Liver (tissue), 9 donors: Measurements from ENCODE around the gene HEBP2. TPM values are rescaled to one million over a fixed set of nuclear protein-coding genes. Genes with fewer than 3 reads are reported as not detected.

ENCODE experiments used
- DNase-seq: peaks from one replicate; pipeline ENCODE4 v3.0.0-alpha.2; 2017; ENCODE audit warnings: low spot score
- H3K27ac ChIP-seq, 2 donors: one replicate each; pipeline ENCODE4 v1.7.0; 2013; ENCODE audit warnings: inconsistent platforms in 2 of 2, low read length in 2 of 2, control low read depth in 1 of 2, low read depth in 1 of 2, mild to moderate bottlenecking in 1 of 2
- H3K27me3 ChIP-seq, 4 donors: one replicate each; pipeline versions ENCODE4 v1.6.1 to v1.7.0; 2013; ENCODE audit warnings: low read length in 3 of 4, inconsistent platforms in 1 of 4, mild to moderate bottlenecking in 1 of 4, moderate library complexity in 1 of 4; ENCODE audit not compliant: control insufficient read depth in 4 of 4, insufficient read depth in 4 of 4
- H3K36me3 ChIP-seq, 4 donors: one replicate each; pipeline versions ENCODE4 v1.6.1 to v1.7.0; 2013; ENCODE audit warnings: low read length in 3 of 4, mild to moderate bottlenecking in 3 of 4, low read depth in 1 of 4, moderate library complexity in 1 of 4; ENCODE audit not compliant: control insufficient read depth in 4 of 4, insufficient read depth in 3 of 4
- H3K4me1 ChIP-seq, 4 donors: one replicate each; pipeline versions ENCODE4 v1.6.1 to v1.7.0; 2013; ENCODE audit warnings: low read length in 3 of 4, mild to moderate bottlenecking in 3 of 4, moderate library complexity in 1 of 4; ENCODE audit not compliant: control insufficient read depth in 4 of 4, insufficient read depth in 4 of 4
- H3K4me3 ChIP-seq, 3 donors: one replicate each; pipeline versions ENCODE4 v1.6.1 to v1.7.0; 2013; ENCODE audit warnings: low read length in 3 of 3, control low read depth in 1 of 3, low read depth in 1 of 3, mild to moderate bottlenecking in 1 of 3
- H3K9ac ChIP-seq, 2 donors: one replicate each; pipeline ENCODE4 v1.7.0; 2013; ENCODE audit warnings: low read length in 2 of 2, mild to moderate bottlenecking in 2 of 2, moderate library complexity in 2 of 2, control low read depth in 1 of 2, low read depth in 1 of 2
- H3K9me3 ChIP-seq, 4 donors: one replicate each; pipeline versions ENCODE4 v1.6.1 to v1.7.0; 2013; ENCODE audit warnings: low read length in 3 of 4; ENCODE audit not compliant: control insufficient read depth in 4 of 4
- ATF3 ChIP-seq: IDR thresholded peaks from 2 replicates; pipeline ENCODE4 v1.6.1; 2016; ENCODE audit warnings: antibody characterized with exemption
- CTCF ChIP-seq: fragments of 150-350 bp; IDR thresholded peaks from 2 replicates; pipeline ENCODE4 v1.5.1; 2017; ENCODE audit warnings: improper control_type of control experiment, low read depth, low read length; ENCODE audit not compliant: missing input control
- EGR1 ChIP-seq, 2 donors: IDR thresholded peaks; 2 replicates each; pipeline ENCODE4 v1.6.1; 2016 to 2018; ENCODE audit warnings: antibody characterized with exemption in 2 of 2, low read depth in 2 of 2
- FOXA1 ChIP-seq: IDR thresholded peaks from 2 replicates; pipeline ENCODE4 v1.6.1; 2016; ENCODE audit warnings: antibody characterized with exemption
- FOXA2 ChIP-seq: IDR thresholded peaks from 2 replicates; pipeline ENCODE4 v1.6.1; 2016; ENCODE audit warnings: antibody characterized with exemption
- GABPA ChIP-seq, 2 donors: IDR thresholded peaks in 1 of 2; conservative IDR thresholded peaks in 1 of 2; 2 replicates each; pipeline ENCODE4 v1.6.1; 2016; ENCODE audit warnings: antibody characterized with exemption in 2 of 2, mild to moderate bottlenecking in 1 of 2, moderate library complexity in 1 of 2
- HNF4A ChIP-seq, 2 donors: conservative IDR thresholded peaks; 2 replicates each; pipeline ENCODE4 v1.6.1; 2016; ENCODE audit warnings: antibody characterized with exemption in 2 of 2, mild to moderate bottlenecking in 2 of 2
- HNF4G ChIP-seq: IDR thresholded peaks from 2 replicates; pipeline ENCODE4 v1.6.1; 2016; ENCODE audit warnings: antibody characterized with exemption
- JUND ChIP-seq, 2 donors: IDR thresholded peaks; 2 replicates each; pipeline ENCODE4 v1.6.1; 2016; ENCODE audit warnings: antibody characterized with exemption in 2 of 2
- MAX ChIP-seq: IDR thresholded peaks from 2 replicates; pipeline ENCODE4 v1.6.1; 2016; ENCODE audit warnings: antibody characterized with exemption
- NR2F2 ChIP-seq: IDR thresholded peaks from 2 replicates; pipeline ENCODE4 v1.6.1; 2016; ENCODE audit warnings: antibody characterized with exemption
- RAD21 ChIP-seq, 2 donors: IDR thresholded peaks; 2 replicates each; pipeline ENCODE4 v1.6.1; 2016; ENCODE audit warnings: antibody characterized with exemption in 2 of 2, mild to moderate bottlenecking in 2 of 2
- REST ChIP-seq: IDR thresholded peaks from 2 replicates; pipeline ENCODE4 v1.6.1; 2016; ENCODE audit warnings: antibody characterized with exemption, mild to moderate bottlenecking
- RXRA ChIP-seq, 2 donors: IDR thresholded peaks; 2 replicates each; pipeline ENCODE4 v1.6.1; 2017 to 2018; ENCODE audit warnings: antibody characterized with exemption in 2 of 2, mild to moderate bottlenecking in 1 of 2
- SP1 ChIP-seq: IDR thresholded peaks from 2 replicates; pipeline ENCODE4 v1.6.1; 2018; ENCODE audit warnings: antibody characterized with exemption, mild to moderate bottlenecking
- TAF1 ChIP-seq: conservative IDR thresholded peaks from 2 replicates; pipeline ENCODE4 v1.6.1; 2016; ENCODE audit warnings: antibody characterized with exemption, mild to moderate bottlenecking
- YY1 ChIP-seq: IDR thresholded peaks from 2 replicates; pipeline ENCODE4 v1.6.1; 2016; ENCODE audit warnings: antibody characterized with exemption, mild to moderate bottlenecking
- ZBTB33 ChIP-seq: IDR thresholded peaks from 2 replicates; pipeline ENCODE4 v1.6.1; 2016; ENCODE audit warnings: antibody characterized with exemption
- WGBS: extraction: QIAGEN DNeasy Blood & Tissue Kit; methylation state at CpG from one replicate; pipeline ENCODE4 v1.1.7; 2013; 5-methylcytosine and 5-hydroxymethylcytosine counted together
- polyA plus RNA-seq, 2 donors: library from polyadenylated mRNA; stranded (reverse) in 1 of 2; unstranded in 1 of 2; fragments of 200-250 nt in 1 of 2; fragments of >200 nt in 1 of 2; fragmentation: Nextera tagmentation in 1 of 2; extraction: Ambion mirVana in 1 of 2; gene quantifications; one replicate each; pipeline versions ENCODE4 v1.2.1 to v1.2.3, GENCODE V29; 2013 to 2015
- total RNA-seq, 2 donors: library from RNA; depleted of rRNA; stranded (reverse); fragments of >200 nt; gene quantifications; one replicate each; pipeline ENCODE4 v1.2.3, GENCODE V29; 2014
- donor health status: healthy.
- donor health status: healthy.
- donor health status: healthy.
- donor health status: healthy.
- donor health status: healthy.

The HEBP2 gene
- total and polyA plus RNA-seq, 4 donors = 5.6 to 58.0 (median 16.8) TPM

- no peak for TF ChIP-seq RXRA (IDR thresholded peaks at IDR 0.05)
- no peak for TF ChIP-seq FOXA2
Observed at GRCh38 chr6:138432063-138432356, 28.0 kb downstream of the HEBP2 start (continued).

GRCh38 chr6:138434096-138434495, 30.1 kb downstream of the HEBP2 start:
- Histone ChIP-seq H3K27ac (no peak overlapping the region), H3K9ac (no peak overlapping the region), H3K4me1 (peaks cover 0 to 21% (median 10%) of the 10 kb centered on the region in 4 donors), H3K36me3 (peaks cover 0 to 30% (median 23%) of the 10 kb centered on the region in 4 donors), H3K9me3 (no peaks in the 10 kb centered on the region), H3K4me3 (no peak overlapping the region), H3K27me3 (no peaks in the 10 kb centered on the region)
- TF ChIP-seq HNF4A (conservative IDR thresholded peaks at IDR 0.05) (no peak), GABPA (IDR thresholded peaks at IDR 0.05 in 1 of 2, conservative IDR thresholded peaks at IDR 0.05 in 1 of 2) (no peak), JUND (IDR thresholded peaks at IDR 0.05) (no peak), ZBTB33 (no peak)
- no peak for DNase-seq
- WGBS = 58% methylated on average over 3 of the region's 3 CpGs

- DNase-seq = no peak
- H3K27ac ChIP-seq = no peak overlapping the region
- peak overlapping the region in 1 of 2 donors; percentile 8 for H3K9ac ChIP-seq
- H3K4me1 ChIP-seq = peaks cover 2 to 23% (median 12%) of the 10 kb centered on the region in 4 donors
- peaks cover 0 to 30% (median 23%) of the 10 kb centered on the region in 4 donors for H3K36me3 ChIP-seq
- no peak overlapping the region for H3K4me3 ChIP-seq
- no peaks in the 10 kb centered on the region for H3K27me3 ChIP-seq
- no peak for TF ChIP-seq CTCF
- TF ChIP-seq HNF4A (conservative IDR thresholded peaks at IDR 0.05) = no peak
- TF ChIP-seq ATF3 = no peak
- no peak for TF ChIP-seq ZBTB33
- no peak for TF ChIP-seq YY1
- TF ChIP-seq RAD21 (IDR thresholded peaks at IDR 0.05) = no peak
- TF ChIP-seq JUND (IDR thresholded peaks at IDR 0.05) = no peak
- no peak for TF ChIP-seq EGR1 (IDR thresholded peaks at IDR 0.05; ENCODE audit: low read depth in 2 of 2)
- TF ChIP-seq RXRA (IDR thresholded peaks at IDR 0.05) = no peak
- TF ChIP-seq FOXA2 = no peak
- no peak for TF ChIP-seq GABPA (IDR thresholded peaks at IDR 0.05 in 1 of 2, conservative IDR thresholded peaks at IDR 0.05 in 1 of 2)
- TF ChIP-seq REST = no peak
- TF ChIP-seq HNF4G = no peak
- TF ChIP-seq FOXA1 = no peak
- TF ChIP-seq TAF1 = no peak
- TF ChIP-seq NR2F2 = no peak
- no peak for TF ChIP-seq MAX
- no peak for TF ChIP-seq SP1
- no peaks in the 10 kb centered on the region for H3K9me3 ChIP-seq
- WGBS = 74% methylated on average over 4 of the region's 4 CpGs
Observed at GRCh38 chr6:138434925-138435324, 30.9 kb downstream of the HEBP2 start.
